Measurements from ENCODE around the gene ARVCF.

ARVCF gene

DNA sequence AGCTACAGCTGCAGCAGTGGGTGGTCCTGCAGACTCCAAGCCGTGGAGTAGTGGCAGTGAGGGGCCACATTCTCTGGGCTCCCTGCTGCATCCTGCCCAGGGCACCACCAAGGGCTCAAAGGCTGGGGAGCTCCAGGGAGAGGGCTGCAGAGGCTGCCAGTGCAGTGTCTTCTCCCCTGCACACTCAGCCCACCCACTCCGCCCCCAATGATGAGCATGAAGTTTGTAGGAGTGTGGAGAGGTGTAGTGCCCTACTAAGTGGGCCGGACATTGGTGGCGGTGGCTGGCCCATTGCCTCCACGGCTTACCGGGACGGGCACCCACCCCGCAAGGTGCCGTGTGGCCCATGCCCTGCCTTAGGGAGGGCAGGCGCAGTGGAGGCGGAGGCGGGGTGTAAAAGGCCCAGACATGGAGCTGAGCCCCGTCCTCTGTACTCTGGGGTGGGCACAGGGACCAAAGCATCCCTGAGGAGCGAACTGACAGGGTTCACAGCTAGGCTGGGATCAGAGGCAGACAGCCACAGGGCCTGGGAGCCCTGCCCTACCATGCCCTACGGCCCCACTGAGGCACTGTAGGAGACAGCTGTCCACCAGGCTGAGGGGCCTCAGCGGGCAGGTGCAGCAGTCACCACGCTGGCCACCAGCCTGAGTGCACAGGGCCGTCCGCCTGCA lies 18.9 kb downstream of the ARVCF start:
- no peak for FAIRE-seq

- FAIRE-seq: no peak
Observed at GRCh38 chr22:19996694-19997384, 19.8 kb downstream of the ARVCF start.

- no peak for FAIRE-seq
Observed at GRCh38 chr22:19995611-19996339, 20.8 kb downstream of the ARVCF start.

DNA sequence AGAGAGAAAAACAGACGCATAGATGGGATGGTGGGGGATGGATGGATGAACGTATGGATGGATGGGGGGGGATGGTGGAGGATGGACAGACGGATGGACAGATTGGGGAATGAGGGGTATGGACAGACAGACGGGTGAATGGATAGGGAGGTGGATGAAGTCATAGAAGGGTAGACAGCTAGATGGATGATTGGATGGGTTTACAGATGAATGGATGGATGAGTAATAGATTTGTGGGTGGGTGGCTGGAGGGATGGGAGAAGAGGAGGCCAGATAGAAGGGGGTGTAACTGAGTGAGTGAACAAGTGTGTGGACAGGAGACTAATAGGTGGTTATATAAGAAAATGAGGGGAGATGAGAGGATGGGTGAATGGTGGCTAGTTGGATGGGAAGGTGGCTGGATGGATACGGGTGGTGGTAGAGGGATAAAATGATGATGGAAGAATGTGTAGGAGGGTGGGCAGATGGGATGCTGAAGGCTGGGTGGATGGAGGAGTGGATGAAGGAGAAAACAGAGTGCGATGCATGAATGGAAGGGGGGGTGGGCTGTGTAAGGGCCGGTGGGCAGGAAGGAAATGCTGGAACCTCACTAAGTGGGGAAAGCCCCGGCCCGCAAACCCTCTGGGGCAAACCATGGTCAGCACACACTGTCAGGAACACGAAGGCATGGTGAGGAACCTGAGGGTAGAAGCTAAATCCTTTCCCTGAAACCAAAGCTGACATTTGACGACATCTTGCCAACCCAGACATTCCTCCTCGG lies 21.6 kb downstream of the ARVCF start:
- no peak for FAIRE-seq

DNA sequence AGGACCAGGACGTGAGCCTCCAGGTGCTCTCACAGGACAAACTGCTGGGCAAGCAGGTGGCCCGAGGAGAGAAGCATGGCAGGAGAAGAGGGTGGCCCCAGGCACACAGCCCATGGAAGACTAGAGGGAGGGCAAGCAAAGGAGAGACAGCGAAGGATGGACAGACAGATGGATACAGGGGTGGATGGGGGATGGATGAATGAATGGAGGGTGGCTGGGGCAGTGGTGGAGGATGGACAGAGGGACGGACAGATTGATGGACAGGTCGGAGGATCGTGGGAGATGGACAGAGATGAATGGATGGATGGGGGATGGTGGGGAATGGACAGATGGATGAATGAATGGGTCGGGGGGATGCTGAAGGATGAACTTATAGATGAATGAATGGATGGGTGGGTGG lies 22.7 kb downstream of the ARVCF start:
- FAIRE-seq: no peak

- FAIRE-seq: no peak
Observed at GRCh38 chr22:19992921-19993355, 23.7 kb downstream of the ARVCF start.

GRCh38 chr22:19992481-19992911 lies 24.1 kb downstream of the ARVCF start:
- no peak for FAIRE-seq

GRCh38 chr22:19991645-19992451 lies 24.8 kb downstream of the ARVCF start:
- FAIRE-seq: no peak

- FAIRE-seq: no peak
Observed at GRCh38 chr22:19991395-19991644, 25.3 kb downstream of the ARVCF start.

- FAIRE-seq: no peak
Observed at GRCh38 chr22:19990609-19991394, 25.8 kb downstream of the ARVCF start.

- no peak for FAIRE-seq
Observed at GRCh38 chr22:19990188-19990587, 26.4 kb downstream of the ARVCF start.

- no peak for FAIRE-seq
Observed at GRCh38 chr22:19989725-19990067, 26.9 kb downstream of the ARVCF start.

- FAIRE-seq: no peak
Observed at GRCh38 chr22:19988965-19989724, 27.5 kb downstream of the ARVCF start.

DNA sequence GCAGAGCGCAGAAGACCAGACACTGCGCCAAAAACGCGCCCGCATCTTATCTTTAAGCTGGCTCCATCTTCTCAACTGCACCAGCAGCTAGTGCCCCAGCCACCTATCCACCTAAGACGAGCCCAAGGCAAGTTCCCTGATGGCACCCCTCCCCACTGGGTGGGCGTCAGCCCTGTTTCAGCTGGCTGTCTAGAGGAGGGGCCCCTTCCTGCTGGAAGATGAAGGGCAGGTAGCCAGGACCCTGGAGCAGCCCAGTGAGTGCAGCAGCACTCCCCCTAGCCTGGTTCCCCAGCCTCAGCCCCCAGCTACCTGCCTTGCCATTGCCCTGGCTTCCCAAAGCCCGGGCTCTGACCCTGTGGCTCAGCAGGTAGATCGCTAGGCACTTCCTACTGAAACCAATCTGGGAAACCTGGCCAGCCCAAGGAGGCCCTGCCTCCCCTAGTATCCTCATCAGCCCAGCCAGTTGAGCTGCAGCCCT lies 28.3 kb downstream of the ARVCF start:
- no peak for FAIRE-seq

DNA sequence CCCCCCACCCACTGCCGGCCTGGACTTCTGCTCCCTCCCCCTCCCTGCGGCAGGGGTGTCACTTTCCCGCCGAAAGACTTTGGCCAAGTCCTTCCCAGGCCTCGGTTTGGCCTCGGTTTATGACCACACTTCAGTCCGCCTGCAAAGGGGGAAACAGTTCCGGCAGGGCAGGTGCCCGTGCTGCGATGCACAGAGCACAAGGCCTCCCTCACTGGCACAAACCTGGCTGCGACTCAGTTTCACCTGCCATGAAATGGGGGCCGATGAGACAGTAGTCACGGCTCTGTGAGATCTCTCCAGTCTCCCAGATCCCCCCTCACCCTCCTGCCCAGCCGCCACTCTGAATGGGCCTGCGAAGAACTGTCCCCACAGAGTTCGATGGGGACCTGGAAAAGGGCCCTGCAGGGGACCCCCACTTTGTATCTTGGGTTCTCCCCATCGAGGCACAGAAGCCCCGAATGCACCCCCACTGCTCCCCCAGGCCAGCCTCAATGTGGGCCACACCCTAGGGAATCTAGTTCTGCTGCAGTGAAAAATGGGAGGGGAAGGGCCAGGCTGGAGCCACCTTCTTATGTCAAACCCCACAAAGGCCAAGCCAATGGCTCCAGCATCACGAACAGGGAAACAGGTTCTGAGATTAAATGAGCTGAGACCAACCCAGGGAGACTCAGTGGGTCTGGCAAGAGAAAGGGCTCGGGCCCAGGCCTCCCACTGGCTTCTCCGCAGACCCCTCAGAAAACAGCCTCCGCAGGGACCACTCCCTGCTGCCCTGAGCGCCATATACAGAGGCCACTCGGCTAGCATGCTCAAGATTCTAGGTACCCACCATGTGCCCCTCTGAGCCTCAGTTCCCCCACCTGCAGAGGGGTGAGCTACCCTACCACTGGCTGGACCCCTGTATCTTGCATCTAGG lies 29.0 kb downstream of the ARVCF start:
- FAIRE-seq: no peak

GRCh38 chr22:19986410-19987341 lies 29.9 kb downstream of the ARVCF start:
- FAIRE-seq: no peak

GRCh38 chr22:19986011-19986409 lies 30.6 kb downstream of the ARVCF start:
- FAIRE-seq: no peak
